ENCODE measurements around the gene RXRB. TPM values are rescaled to one million over a fixed set of nuclear protein-coding genes. Genes with fewer than 3 reads are reported as not detected.

The RXRB gene
- total RNA-seq, 1 experiment from 2014 or later = 30.4 TPM

DNA sequence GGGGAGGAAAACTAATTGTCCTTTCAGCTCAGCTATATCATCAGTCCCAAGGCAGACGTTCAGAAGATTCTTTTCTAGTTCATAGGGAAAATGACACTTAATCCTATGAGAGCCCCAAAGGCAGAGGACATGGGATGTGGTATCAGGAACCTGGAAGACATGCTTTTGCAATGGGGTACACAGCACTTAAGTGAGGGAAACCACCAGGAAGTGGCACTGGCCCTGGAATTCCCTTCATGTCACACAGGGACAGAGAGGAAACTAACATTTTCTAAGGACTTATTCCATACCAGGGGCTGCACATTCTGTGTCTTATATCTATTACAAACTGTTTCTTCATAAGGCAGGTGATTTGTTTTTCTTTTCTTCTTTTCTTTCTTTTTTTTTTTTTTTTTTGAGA lies 43.0 kb upstream of the RXRB start:
- BruUV-seq (replicated peaks) = no TSS peak
- ChIA-PET CTCF (no interaction called here), POLR2A (no interaction called here)
- intact Hi-C loops (cut with micrococcal nuclease; ENCODE audit: unreplicated experiment) = no loop called here
- H3K27me3 Mint-ChIP-seq (ENCODE audit: insufficient read depth, unreplicated experiment) = peaks cover 12% of the 10 kb centered on the region
- H3K36me3 Mint-ChIP-seq (ENCODE audit: insufficient read depth, unreplicated experiment) = peaks cover 1% of the 10 kb centered on the region
- H3K4me1 Mint-ChIP-seq (ENCODE audit: low read depth, unreplicated experiment) = no peaks in the 10 kb centered on the region
- TF ChIP-seq, protein P1, sequence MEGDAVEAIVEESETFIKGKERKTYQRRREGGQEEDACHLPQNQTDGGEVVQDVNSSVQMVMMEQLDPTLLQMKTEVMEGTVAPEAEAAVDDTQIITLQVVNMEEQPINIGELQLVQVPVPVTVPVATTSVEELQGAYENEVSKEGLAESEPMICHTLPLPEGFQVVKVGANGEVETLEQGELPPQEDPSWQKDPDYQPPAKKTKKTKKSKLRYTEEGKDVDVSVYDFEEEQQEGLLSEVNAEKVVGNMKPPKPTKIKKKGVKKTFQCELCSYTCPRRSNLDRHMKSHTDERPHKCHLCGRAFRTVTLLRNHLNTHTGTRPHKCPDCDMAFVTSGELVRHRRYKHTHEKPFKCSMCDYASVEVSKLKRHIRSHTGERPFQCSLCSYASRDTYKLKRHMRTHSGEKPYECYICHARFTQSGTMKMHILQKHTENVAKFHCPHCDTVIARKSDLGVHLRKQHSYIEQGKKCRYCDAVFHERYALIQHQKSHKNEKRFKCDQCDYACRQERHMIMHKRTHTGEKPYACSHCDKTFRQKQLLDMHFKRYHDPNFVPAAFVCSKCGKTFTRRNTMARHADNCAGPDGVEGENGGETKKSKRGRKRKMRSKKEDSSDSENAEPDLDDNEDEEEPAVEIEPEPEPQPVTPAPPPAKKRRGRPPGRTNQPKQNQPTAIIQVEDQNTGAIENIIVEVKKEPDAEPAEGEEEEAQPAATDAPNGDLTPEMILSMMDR (IDR thresholded peaks at IDR 0.05; ENCODE audit: insufficient read depth in 1 of 2, low read depth in 1 of 2, low read length in 1 of 2, severe bottlenecking in 1 of 2, unreplicated experiment in 1 of 2) = no peak
- Histone ChIP-seq H3K27me3 (replicated peaks; ENCODE audit: control insufficient read depth, insufficient read depth, low read length) (no peaks in the 10 kb centered on the region), H3K36me3 (ENCODE audit: control insufficient read depth, insufficient read depth, low read length) (no peaks in the 10 kb centered on the region; the same call in 1 of the 2 replicates), H3K4me1 (no peaks in the 10 kb centered on the region), H3K9me3 (no peaks in the 10 kb centered on the region), H3K4me3 (ENCODE audit: low read depth, low read length) (no peak overlapping the region)
- no peak for DNase-seq
- H3K27ac Mint-ChIP-seq (ENCODE audit: unreplicated experiment) = no peak overlapping the region
- no peak overlapping the region for H3K4me3 Mint-ChIP-seq (ENCODE audit: unreplicated experiment)
- H3K9me3 Mint-ChIP-seq (ENCODE audit: unreplicated experiment) = no peaks in the 10 kb centered on the region

DNA sequence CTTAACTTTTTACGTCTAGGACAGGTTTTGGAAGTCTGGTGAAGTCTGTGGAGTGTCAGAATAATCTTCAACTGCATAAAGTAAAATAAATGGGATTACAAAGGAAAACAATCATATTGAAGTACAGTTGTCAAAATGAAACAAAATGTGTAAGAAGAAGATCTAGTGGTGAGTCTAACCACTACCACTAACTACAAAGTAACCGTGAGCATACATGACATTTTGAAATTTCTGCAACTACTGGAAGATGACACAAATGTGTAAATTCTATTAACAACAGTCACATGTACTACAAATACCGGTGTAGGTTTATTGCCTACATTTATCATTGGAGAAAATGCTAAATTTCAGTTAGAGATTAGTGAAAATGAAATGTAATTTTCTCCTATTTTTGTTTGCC lies 41.5 kb upstream of the RXRB start:
- ChIA-PET CTCF (no interaction called here), POLR2A (no interaction called here)
- Histone ChIP-seq H3K36me3 (ENCODE audit: control insufficient read depth, insufficient read depth, low read length) (no peaks in the 10 kb centered on the region; the same call in 1 of the 2 replicates), H3K4me3 (ENCODE audit: low read depth, low read length) (no peak overlapping the region), H3K27me3 (replicated peaks; ENCODE audit: control insufficient read depth, insufficient read depth, low read length) (no peaks in the 10 kb centered on the region), H3K9me3 (no peaks in the 10 kb centered on the region), H3K4me1 (no peaks in the 10 kb centered on the region)
- no peaks in the 10 kb centered on the region for H3K4me1 Mint-ChIP-seq (ENCODE audit: low read depth, unreplicated experiment)
- H3K36me3 Mint-ChIP-seq (ENCODE audit: insufficient read depth, unreplicated experiment) = no peaks in the 10 kb centered on the region
- H3K9me3 Mint-ChIP-seq (ENCODE audit: unreplicated experiment) = no peaks in the 10 kb centered on the region
- H3K27ac Mint-ChIP-seq (ENCODE audit: unreplicated experiment) = no peak overlapping the region
- TF ChIP-seq, protein P1 (IDR thresholded peaks at IDR 0.05; ENCODE audit: insufficient read depth in 1 of 2, low read depth in 1 of 2, low read length in 1 of 2, severe bottlenecking in 1 of 2, unreplicated experiment in 1 of 2) = no peak
- H3K27me3 Mint-ChIP-seq (ENCODE audit: insufficient read depth, unreplicated experiment) = peaks cover 12% of the 10 kb centered on the region
- no TSS peak for BruUV-seq (replicated peaks)
- no peak overlapping the region for H3K4me3 Mint-ChIP-seq (ENCODE audit: unreplicated experiment)
- intact Hi-C loops (cut with micrococcal nuclease; ENCODE audit: unreplicated experiment) = no loop called here
- DNase-seq = no peak

DNA sequence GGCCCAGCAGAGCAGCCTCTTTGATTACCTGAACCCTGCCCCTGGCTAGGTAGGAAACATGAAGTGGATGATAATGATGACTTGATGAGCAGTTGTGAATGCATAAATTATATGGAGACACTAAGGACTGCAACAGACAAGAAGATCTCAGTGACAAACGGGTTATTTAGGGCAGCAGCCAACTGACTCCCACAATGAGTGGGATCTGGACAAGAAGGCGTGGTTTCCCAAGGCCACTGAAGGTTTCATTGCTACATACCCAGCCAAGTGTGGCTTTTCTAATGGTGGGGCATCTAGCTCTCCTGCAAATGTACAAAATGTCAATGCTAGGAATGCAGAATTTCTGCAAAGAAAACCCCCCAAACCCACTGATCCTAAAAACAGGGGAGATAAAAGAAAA lies 37.3 kb upstream of the RXRB start:
- H3K27me3 Mint-ChIP-seq (ENCODE audit: insufficient read depth, unreplicated experiment) = peaks cover 22% of the 10 kb centered on the region
- ChIA-PET POLR2A (no interaction called here), CTCF (no interaction called here)
- no TSS peak for BruUV-seq (replicated peaks)
- Histone ChIP-seq H3K36me3 (ENCODE audit: control insufficient read depth, insufficient read depth, low read length) (no peaks in the 10 kb centered on the region), H3K27me3 (replicated peaks; ENCODE audit: control insufficient read depth, insufficient read depth, low read length) (no peaks in the 10 kb centered on the region), H3K4me3 (ENCODE audit: low read depth, low read length) (no peak overlapping the region), H3K9me3 (no peaks in the 10 kb centered on the region), H3K4me1 (no peaks in the 10 kb centered on the region)
- no peak overlapping the region for H3K4me3 Mint-ChIP-seq (ENCODE audit: unreplicated experiment)
- no peaks in the 10 kb centered on the region for H3K4me1 Mint-ChIP-seq (ENCODE audit: low read depth, unreplicated experiment)
- TF ChIP-seq, protein P1 (IDR thresholded peaks at IDR 0.05; ENCODE audit: insufficient read depth in 1 of 2, low read depth in 1 of 2, low read length in 1 of 2, severe bottlenecking in 1 of 2, unreplicated experiment in 1 of 2) = no peak
- no peak for DNase-seq
- no peak overlapping the region for H3K27ac Mint-ChIP-seq (ENCODE audit: unreplicated experiment)
- no peaks in the 10 kb centered on the region for H3K9me3 Mint-ChIP-seq (ENCODE audit: unreplicated experiment)
- intact Hi-C loops (cut with micrococcal nuclease; ENCODE audit: unreplicated experiment) = no loop called here
- no peaks in the 10 kb centered on the region for H3K36me3 Mint-ChIP-seq (ENCODE audit: insufficient read depth, unreplicated experiment)
